ENCODE results near the gene KRTAP5-8. TPM values are rescaled to one million over a fixed set of nuclear protein-coding genes. Genes with fewer than 3 reads are reported as not detected.
"Not testable (repeated sequence)": the region's sequence is repeated elsewhere in the genome, so short reads cannot be mapped to it uniquely, and the experiment has no call there.

KRTAP5-8 gene
- total RNA-seq, 1 donor from 2014 or later: not detected

DNA sequence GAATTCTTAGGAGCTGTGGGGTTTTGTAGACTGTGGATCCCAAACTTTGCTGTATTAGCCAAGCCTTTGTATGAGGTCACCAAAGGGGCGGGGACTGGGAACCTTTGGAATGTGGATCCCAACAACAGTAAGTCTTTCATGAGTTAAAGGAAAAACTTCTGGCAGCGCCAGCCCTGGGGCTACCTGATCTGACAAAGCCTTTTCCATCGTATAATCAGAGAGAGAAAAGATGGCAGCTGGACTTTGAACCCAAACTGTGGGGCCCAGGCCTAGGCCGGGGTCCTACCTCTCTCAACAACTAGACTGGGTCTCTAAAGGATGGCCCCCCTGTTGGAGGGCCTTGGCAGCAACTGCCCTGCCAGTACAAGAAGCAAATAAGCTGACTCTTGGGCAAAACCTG lies 50.5 kb downstream of the KRTAP5-8 start:
- H3K27me3 Mint-ChIP-seq (ENCODE audit: insufficient read depth, low read depth); H3K4me1 Mint-ChIP-seq; H4K20me1 ChIP-seq (ENCODE audit: low read depth); H3K9me3 Mint-ChIP-seq; H3K36me3 ChIP-seq; DNase-seq (ENCODE audit: low spot score); H3K4me3 Mint-ChIP-seq; H3K4me1 ChIP-seq; H3K79me2 ChIP-seq (ENCODE audit: low read depth); H3K4me3 ChIP-seq; H3K9ac ChIP-seq; H3K27ac Mint-ChIP-seq; H3K9me3 ChIP-seq (ENCODE audit: low read depth); H3K27ac ChIP-seq; H3K4me2 ChIP-seq; H3K27me3 ChIP-seq; H3K36me3 Mint-ChIP-seq; H2AFZ ChIP-seq (replicated peaks); H3F3A ChIP-seq (ENCODE audit: low read depth): not testable (repeated sequence)

Small RNA genes within 50 kb of the gene (small RNA-seq; reads per million reads assigned to genes)
- not detected for gene AP000867.1
- gene KRTAP5-14P: not detected

Other genes starting within 250 kb of the KRTAP5-8 start
- 36.7 and 69.8 TPM in 2 replicates for gene DHCR7, start 89.6 kb upstream of the KRTAP5-8 start, total RNA-seq (ENCODE audit: low replicate concordance)
- 25.0 and 40.0 TPM in 2 replicates for gene NADSYN1, start 84.8 kb upstream of the KRTAP5-8 start, total RNA-seq (ENCODE audit: low replicate concordance)
- gene KRTAP5-7, start 10.8 kb upstream of the KRTAP5-8 start, total RNA-seq (ENCODE audit: low replicate concordance): not detected in 2 replicates
- 0.15 TPM in 1 of 2 replicates, not detected in the other for gene KRTAP5-9, start 10.4 kb downstream of the KRTAP5-8 start, total RNA-seq (ENCODE audit: low replicate concordance)
- 0.12 TPM in 1 of 2 replicates, not detected in the other for gene KRTAP5-10, start 27.5 kb downstream of the KRTAP5-8 start, total RNA-seq (ENCODE audit: low replicate concordance)
- not detected in 2 replicates for gene KRTAP5-11, start 44.9 kb downstream of the KRTAP5-8 start, total RNA-seq (ENCODE audit: low replicate concordance)